ENCODE results near the gene EFNA5.

DNA sequence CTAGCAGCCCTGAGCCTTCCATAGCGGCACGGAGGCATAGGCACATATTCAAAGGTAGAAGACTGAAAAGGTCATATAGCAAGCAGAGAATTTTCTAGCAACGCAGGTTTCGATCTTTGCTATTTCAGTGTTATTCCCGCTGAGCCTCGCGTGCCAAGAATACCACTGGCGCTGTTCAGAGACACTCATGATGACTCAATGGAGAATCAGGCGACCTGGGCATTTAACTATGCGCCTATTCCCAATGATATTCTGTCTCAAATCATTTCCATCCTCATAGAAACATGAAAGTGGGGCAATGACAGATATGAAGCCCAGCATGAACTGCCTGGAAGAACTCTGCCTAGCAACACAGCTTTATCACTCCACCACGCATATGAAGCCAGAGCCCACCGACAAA is 59.9 kb downstream of the EFNA5 start:
- TF ChIP-seq POLR2A (IDR thresholded peaks at IDR 0.05) (no peak), POLR2AphosphoS5 (IDR thresholded peaks at IDR 0.05) (no peak), EP300 (IDR thresholded peaks at IDR 0.05) (no peak)
- TF ChIP-seq, protein P1, sequence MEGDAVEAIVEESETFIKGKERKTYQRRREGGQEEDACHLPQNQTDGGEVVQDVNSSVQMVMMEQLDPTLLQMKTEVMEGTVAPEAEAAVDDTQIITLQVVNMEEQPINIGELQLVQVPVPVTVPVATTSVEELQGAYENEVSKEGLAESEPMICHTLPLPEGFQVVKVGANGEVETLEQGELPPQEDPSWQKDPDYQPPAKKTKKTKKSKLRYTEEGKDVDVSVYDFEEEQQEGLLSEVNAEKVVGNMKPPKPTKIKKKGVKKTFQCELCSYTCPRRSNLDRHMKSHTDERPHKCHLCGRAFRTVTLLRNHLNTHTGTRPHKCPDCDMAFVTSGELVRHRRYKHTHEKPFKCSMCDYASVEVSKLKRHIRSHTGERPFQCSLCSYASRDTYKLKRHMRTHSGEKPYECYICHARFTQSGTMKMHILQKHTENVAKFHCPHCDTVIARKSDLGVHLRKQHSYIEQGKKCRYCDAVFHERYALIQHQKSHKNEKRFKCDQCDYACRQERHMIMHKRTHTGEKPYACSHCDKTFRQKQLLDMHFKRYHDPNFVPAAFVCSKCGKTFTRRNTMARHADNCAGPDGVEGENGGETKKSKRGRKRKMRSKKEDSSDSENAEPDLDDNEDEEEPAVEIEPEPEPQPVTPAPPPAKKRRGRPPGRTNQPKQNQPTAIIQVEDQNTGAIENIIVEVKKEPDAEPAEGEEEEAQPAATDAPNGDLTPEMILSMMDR (IDR thresholded peaks at IDR 0.05): no peak

Data from suprapubic skin (tissue), 4 donors.